ENCODE results near the gene SMPD3.

DNA sequence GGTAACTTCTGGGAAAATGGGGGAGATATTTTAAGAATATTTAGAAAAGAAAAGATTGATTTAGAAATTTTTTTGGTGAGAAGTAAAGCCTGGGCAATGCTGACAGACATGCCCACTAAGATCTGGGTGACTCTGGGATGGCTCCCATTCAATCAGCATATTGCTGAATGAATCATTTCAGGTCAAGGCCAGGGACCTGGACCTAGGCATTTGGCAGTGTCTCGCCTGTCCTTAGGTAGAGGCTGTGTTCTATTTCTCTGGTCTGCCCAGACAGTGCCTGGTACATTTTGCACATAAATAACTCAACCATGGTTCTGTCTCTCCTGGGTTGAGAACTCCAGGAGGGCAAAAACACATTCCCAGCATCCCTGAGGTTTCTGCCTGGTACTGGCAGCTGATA lies 39.9 kb downstream of the SMPD3 start:
- TF ChIP-seq CTCF (IDR thresholded peaks at IDR 0.05): no peak
- TF ChIP-seq POLR2A (IDR thresholded peaks at IDR 0.05): no peak
